Vagina (tissue), 2 donors: Measurements from ENCODE around the gene ZBTB12. TPM values are rescaled to one million over a fixed set of nuclear protein-coding genes. Genes with fewer than 3 reads are reported as not detected.

ENCODE experiments used
- DNase-seq, 2 donors: peaks; one replicate each; pipeline ENCODE4 v3.0.0-alpha.2; 2017; ENCODE audit errors: extremely low spot score in 2 of 2
- H3K27ac ChIP-seq: fragments of 200-600 bp; sonication (generic); one replicate; pipeline ENCODE4 v1.5.1; 2019
- H3K27me3 ChIP-seq: fragments of 200-600 bp; sonication (generic); one replicate; pipeline ENCODE4 v1.5.1; 2019
- H3K36me3 ChIP-seq, 2 donors: fragments of 200-600 bp; sonication (generic); one replicate each; pipeline ENCODE4 v1.5.1; 2017 to 2019
- H3K4me1 ChIP-seq: fragments of 200-600 bp; sonication (generic); one replicate; pipeline ENCODE4 v1.5.1; 2019
- H3K4me3 ChIP-seq, 2 donors: fragments of 200-600 bp; sonication (generic); 1 replicate in 1 of 2; 2 replicates in 1 of 2; pipeline ENCODE4 v1.5.1; 2016 to 2019
- H3K9me3 ChIP-seq: fragments of 200-600 bp; sonication (generic); one replicate; pipeline ENCODE4 v1.5.1; 2019
- POLR2A ChIP-seq, 2 donors: fragments of 450-650 bp; IDR thresholded peaks; one replicate each; pipeline ENCODE4 v1.6.1; 2017; ENCODE audit warnings: antibody characterized with exemption in 2 of 2, mild to moderate bottlenecking in 2 of 2, moderate library complexity in 2 of 2
- POLR2AphosphoS5 ChIP-seq, 2 donors: sonication (generic); formaldehyde crosslinking; IDR thresholded peaks; one replicate each; pipeline ENCODE4 v1.9.0; 2017; ENCODE audit warnings: antibody characterized with exemption in 2 of 2, mild to moderate bottlenecking in 2 of 2, low read depth in 1 of 2; ENCODE audit not compliant: insufficient read depth in 1 of 2
- intact Hi-C: fragments of 100-400 bp; cut with DNase I; formaldehyde crosslinking; loops from one replicate; pipeline ENCODE4 v1.15.1; 2023
- total RNA-seq: library from RNA; depleted of rRNA; stranded (reverse); fragments of >200 nt; gene quantifications from one replicate; pipeline ENCODE4 v1.2.3, GENCODE V29; 2016
- TF ChIP-seq, protein P1 (sequence below), 3 experiments: fragments of 450-650 bp in 2 of 3; fragments of 200-600 bp in 1 of 3; sonication (generic) in 1 of 3; IDR thresholded peaks; one replicate each; pipeline ENCODE4 v1.5.1; 2017 to 2019; ENCODE audit warnings: antibody characterized with exemption in 3 of 3, mild to moderate bottlenecking in 2 of 3, moderate library complexity in 2 of 3

Gene ZBTB12
- total RNA-seq, 1 donor from 2014 or later, result 1.7 TPM

DNA sequence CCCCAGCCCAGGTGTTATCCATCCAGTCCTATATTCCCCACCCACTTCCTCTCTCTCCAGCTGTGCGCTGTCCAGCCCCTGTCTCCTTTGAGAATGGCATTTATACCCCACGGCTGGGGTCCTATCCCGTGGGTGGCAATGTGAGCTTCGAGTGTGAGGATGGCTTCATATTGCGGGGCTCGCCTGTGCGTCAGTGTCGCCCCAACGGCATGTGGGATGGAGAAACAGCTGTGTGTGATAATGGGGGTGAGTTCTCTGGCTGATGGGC is 26.7 kb upstream of the ZBTB12 start:
- Histone ChIP-seq H3K36me3 (no peaks in the 10 kb centered on the region), H3K4me3 (no peak overlapping the region), H3K27ac (no peak overlapping the region), H3K9me3 (no peaks in the 10 kb centered on the region), H3K4me1 (peaks cover 6% of the 10 kb centered on the region), H3K27me3 (no peaks in the 10 kb centered on the region)
- TF ChIP-seq, protein P1, sequence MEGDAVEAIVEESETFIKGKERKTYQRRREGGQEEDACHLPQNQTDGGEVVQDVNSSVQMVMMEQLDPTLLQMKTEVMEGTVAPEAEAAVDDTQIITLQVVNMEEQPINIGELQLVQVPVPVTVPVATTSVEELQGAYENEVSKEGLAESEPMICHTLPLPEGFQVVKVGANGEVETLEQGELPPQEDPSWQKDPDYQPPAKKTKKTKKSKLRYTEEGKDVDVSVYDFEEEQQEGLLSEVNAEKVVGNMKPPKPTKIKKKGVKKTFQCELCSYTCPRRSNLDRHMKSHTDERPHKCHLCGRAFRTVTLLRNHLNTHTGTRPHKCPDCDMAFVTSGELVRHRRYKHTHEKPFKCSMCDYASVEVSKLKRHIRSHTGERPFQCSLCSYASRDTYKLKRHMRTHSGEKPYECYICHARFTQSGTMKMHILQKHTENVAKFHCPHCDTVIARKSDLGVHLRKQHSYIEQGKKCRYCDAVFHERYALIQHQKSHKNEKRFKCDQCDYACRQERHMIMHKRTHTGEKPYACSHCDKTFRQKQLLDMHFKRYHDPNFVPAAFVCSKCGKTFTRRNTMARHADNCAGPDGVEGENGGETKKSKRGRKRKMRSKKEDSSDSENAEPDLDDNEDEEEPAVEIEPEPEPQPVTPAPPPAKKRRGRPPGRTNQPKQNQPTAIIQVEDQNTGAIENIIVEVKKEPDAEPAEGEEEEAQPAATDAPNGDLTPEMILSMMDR (IDR thresholded peaks at IDR 0.05), result no peak
- TF ChIP-seq POLR2A (IDR thresholded peaks at IDR 0.05), result no peak
- no peak for TF ChIP-seq POLR2AphosphoS5 (IDR thresholded peaks at IDR 0.05; ENCODE audit: insufficient read depth in 1 of 2, low read depth in 1 of 2)
- no peak for DNase-seq
- intact Hi-C loops, result no loop called here

DNA sequence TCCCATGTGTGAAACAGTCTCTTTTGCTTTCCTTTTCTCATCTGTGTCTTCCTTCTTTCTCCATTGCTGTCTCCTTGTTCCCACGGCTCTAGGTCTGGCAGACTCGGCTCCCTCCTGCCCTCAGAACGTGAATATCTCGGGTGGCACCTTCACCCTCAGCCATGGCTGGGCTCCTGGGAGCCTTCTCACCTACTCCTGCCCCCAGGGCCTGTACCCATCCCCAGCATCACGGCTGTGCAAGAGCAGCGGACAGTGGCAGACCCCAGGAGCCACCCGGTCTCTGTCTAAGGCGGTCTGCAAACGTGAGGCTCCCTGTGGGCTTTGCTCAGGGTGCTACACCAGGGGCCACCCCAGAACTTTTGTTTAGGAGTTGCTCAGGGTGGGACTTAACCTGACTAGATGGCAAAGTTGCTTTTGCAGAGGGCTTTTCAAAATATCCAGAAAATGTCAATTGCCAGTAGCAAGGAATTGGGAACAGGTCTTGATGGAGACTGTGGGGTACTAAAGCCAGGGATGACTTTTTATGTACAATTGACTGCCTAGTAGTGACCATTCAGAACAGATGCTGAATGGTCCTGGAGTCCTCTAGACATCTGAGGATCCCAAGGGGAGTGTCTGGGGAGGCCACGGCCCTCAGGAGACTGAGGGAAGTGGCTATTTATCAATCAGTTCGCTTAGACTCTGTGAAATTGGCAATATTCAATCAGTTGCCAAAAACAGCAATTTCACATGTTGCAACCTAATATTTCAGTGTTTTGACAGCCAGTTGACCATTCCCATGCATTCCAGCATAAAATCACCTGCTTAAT is 26.2 kb upstream of the ZBTB12 start:
- Histone ChIP-seq H3K4me3 (peak overlapping the region in 1 of 2 donors; percentile 24), H3K4me1 (peaks cover 6% of the 10 kb centered on the region), H3K9me3 (no peaks in the 10 kb centered on the region), H3K36me3 (no peaks in the 10 kb centered on the region), H3K27me3 (no peaks in the 10 kb centered on the region), H3K27ac (peak overlapping the region; percentile 27)
- no peak for TF ChIP-seq POLR2AphosphoS5 (IDR thresholded peaks at IDR 0.05; ENCODE audit: insufficient read depth in 1 of 2, low read depth in 1 of 2)
- TF ChIP-seq, protein P1 (IDR thresholded peaks at IDR 0.05), result no peak
- TF ChIP-seq POLR2A (IDR thresholded peaks at IDR 0.05), result no peak
- intact Hi-C loops, result no loop called here
- no peak for DNase-seq

- H3K4me3 ChIP-seq, result peak within 1 kb of the TSS in 1 of 2 donors; percentile 24
- H3K9me3 ChIP-seq, result no peaks in the 10 kb centered on the region
- no peak for TF ChIP-seq POLR2AphosphoS5 (IDR thresholded peaks at IDR 0.05; ENCODE audit: insufficient read depth in 1 of 2, low read depth in 1 of 2)
- no peak for TF ChIP-seq POLR2A (IDR thresholded peaks at IDR 0.05)
- TF ChIP-seq, protein P1 (IDR thresholded peaks at IDR 0.05), result no peak
- H3K4me1 ChIP-seq, result peaks cover 6% of the 10 kb centered on the region
- intact Hi-C loops, result no loop called here
- no peak for DNase-seq
- H3K27me3 ChIP-seq, result no peaks in the 10 kb centered on the region
- peak within 1 kb of the TSS; percentile 27 for H3K27ac ChIP-seq
- H3K36me3 ChIP-seq, result no peaks in the 10 kb centered on the region
Measured at GRCh38 chr6:31927242-31927862, 25.5 kb upstream of the ZBTB12 start, which contains the start of gene C2. C2 (plus strand) TSS chr6:31927717; CDS start chr6:31927753, 36 bp downstream.

DNA sequence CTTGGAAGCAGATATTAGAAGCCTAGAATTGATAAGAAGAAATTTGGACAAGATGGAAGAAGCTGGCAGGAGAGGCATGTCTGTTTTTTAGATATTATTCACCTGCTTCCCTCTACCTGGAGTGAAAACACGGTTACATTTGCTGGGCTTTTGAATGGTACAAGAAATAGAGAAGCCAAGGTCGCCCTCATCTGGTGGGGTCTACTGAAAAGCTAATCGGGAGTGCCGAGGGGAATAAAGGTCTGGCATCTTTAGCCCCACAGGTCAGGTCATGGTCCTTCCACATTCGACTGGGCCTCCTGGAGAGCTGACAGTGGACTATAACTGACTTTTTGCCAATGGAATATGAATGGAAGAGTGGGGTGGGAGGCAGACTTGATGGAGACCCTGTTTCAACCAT is 21.1 kb upstream of the ZBTB12 start:
- intact Hi-C loops, result no loop called here
- no peak for TF ChIP-seq POLR2AphosphoS5 (IDR thresholded peaks at IDR 0.05; ENCODE audit: insufficient read depth in 1 of 2, low read depth in 1 of 2)
- TF ChIP-seq POLR2A (IDR thresholded peaks at IDR 0.05), result no peak
- TF ChIP-seq, protein P1 (IDR thresholded peaks at IDR 0.05), result no peak
- H3K27me3 ChIP-seq, result no peaks in the 10 kb centered on the region
- peaks cover under 1% of the 10 kb centered on the region for H3K4me1 ChIP-seq
- H3K27ac ChIP-seq, result no peak overlapping the region
- no peaks in the 10 kb centered on the region for H3K9me3 ChIP-seq
- no peaks in the 10 kb centered on the region for H3K36me3 ChIP-seq
- DNase-seq, result no peak
- H3K4me3 ChIP-seq, result no peak overlapping the region

- Histone ChIP-seq H3K36me3 (no peaks in the 10 kb centered on the region), H3K4me3 (no peak overlapping the region), H3K4me1 (no peaks in the 10 kb centered on the region), H3K27ac (no peak overlapping the region), H3K27me3 (no peaks in the 10 kb centered on the region), H3K9me3 (no peaks in the 10 kb centered on the region)
- DNase-seq, result no peak
- intact Hi-C loops, result no loop called here
- TF ChIP-seq POLR2AphosphoS5 (IDR thresholded peaks at IDR 0.05; ENCODE audit: insufficient read depth in 1 of 2, low read depth in 1 of 2) (no peak), POLR2A (IDR thresholded peaks at IDR 0.05) (no peak)
- TF ChIP-seq, protein P1 (IDR thresholded peaks at IDR 0.05), result no peak
Measured at GRCh38 chr6:31920811-31921210, 18.9 kb upstream of the ZBTB12 start.
